ENCODE measurements around the gene LEF1. TPM values are rescaled to one million over a fixed set of nuclear protein-coding genes. Genes with fewer than 3 reads are reported as not detected.

Gene LEF1
- total and polyA plus RNA-seq, 9 of the 15 experiments (the other 6 are each of a cell fraction or from before 2014, with no cell fraction given), result 15.1 to 81.1 (median 29.7) TPM

DNA sequence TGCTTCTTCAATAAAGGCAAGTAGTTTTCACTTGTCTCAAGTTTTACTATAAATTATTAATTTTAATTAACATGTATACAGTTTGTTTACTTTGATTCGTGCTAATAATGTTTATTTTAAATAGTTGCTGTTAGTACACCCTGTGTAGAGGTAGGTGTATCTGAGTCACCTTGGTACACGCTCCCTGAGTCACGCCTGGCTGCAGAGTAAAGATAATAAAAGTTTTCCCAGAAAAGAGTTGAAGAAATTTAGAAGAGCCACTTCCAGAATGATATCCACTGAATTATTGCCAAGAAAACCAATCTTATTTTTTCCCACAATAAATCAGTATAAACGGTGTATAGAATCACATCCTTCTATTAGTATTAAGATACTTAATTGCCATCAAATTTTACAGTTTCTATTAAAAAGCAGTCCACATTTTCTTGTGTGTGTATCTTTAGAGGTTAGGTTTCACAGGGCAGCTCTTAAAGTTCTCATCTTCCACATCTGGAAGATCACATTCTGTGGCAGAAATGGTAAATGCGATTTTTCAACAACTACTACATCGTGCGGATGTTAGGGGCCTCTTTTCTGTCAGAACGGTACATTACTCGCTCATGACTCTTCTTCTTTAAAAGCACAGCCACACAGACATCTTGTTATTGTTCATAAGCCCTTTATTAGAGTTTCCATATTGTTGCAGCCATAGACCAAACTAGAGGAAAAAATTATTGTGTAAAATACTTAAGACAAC lies 123.6 kb downstream of the LEF1 start (continued):
- TF ChIP-seq ZNF175 (CRISPR knock-in tag; IDR thresholded peaks at IDR 0.05; ENCODE audit: low read depth) (no peak), ZSCAN29 (IDR thresholded peaks at IDR 0.05) (no peak), KLF1 (tag; IDR thresholded peaks at IDR 0.05) (no peak), ZNF23 (CRISPR knock-in tag; IDR thresholded peaks at IDR 0.05) (no peak), HMGN3 (IDR thresholded peaks at IDR 0.05; ENCODE audit: borderline replicate concordance, extremely low read depth, insufficient read length, low read depth, low read length) (no peak), ZNF583 (CRISPR knock-in tag; IDR thresholded peaks at IDR 0.05) (no peak), POLR2AphosphoS5 (IDR thresholded peaks at IDR 0.05; ENCODE audit: control insufficient read depth, insufficient read depth, low read depth, low read length) (peak; percentile 56; the same call in 1 of the 2 replicates), SIRT6 (IDR thresholded peaks at IDR 0.05; ENCODE audit: low read depth, low read length) (no peak), EWSR1 (IDR thresholded peaks at IDR 0.05; ENCODE audit: borderline replicate concordance, low read depth, partially characterized antibody) (no peak), SLC30A9 (CRISPR knock-in tag; IDR thresholded peaks at IDR 0.05) (no peak), CREM (IDR thresholded peaks at IDR 0.05; ENCODE audit: low read depth) (no peak), RCOR1 (IDR thresholded peaks at IDR 0.05; ENCODE audit: borderline replicate concordance in 1 of 2, low read depth in 2 of 2, low read length in 2 of 2) (peak in 1 of 2 experiments; percentile 28; a peak in 1 of 4 replicates), SRSF9 (IDR thresholded peaks at IDR 0.05; ENCODE audit: borderline replicate concordance, low read depth, low read length) (no peak), BDP1 (IDR thresholded peaks at IDR 0.05; ENCODE audit: insufficient read depth, insufficient read length) (no peak), NCOR1 (IDR thresholded peaks at IDR 0.05) (peak; percentile 53; the same call in 1 of the 2 replicates), PPARD (CRISPR knock-in tag; IDR thresholded peaks at IDR 0.05) (no peak), NR2C2 (CRISPR knock-in tag; IDR thresholded peaks at IDR 0.05) (no peak), NR2C2 (tag; IDR thresholded peaks at IDR 0.05) (no peak)
- TF ChIP-seq, protein P1, sequence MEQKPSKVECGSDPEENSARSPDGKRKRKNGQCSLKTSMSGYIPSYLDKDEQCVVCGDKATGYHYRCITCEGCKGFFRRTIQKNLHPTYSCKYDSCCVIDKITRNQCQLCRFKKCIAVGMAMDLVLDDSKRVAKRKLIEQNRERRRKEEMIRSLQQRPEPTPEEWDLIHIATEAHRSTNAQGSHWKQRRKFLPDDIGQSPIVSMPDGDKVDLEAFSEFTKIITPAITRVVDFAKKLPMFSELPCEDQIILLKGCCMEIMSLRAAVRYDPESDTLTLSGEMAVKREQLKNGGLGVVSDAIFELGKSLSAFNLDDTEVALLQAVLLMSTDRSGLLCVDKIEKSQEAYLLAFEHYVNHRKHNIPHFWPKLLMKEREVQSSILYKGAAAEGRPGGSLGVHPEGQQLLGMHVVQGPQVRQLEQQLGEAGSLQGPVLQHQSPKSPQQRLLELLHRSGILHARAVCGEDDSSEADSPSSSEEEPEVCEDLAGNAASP (IDR thresholded peaks at IDR 0.05), result no peak
- TF ChIP-seq, protein P2, sequence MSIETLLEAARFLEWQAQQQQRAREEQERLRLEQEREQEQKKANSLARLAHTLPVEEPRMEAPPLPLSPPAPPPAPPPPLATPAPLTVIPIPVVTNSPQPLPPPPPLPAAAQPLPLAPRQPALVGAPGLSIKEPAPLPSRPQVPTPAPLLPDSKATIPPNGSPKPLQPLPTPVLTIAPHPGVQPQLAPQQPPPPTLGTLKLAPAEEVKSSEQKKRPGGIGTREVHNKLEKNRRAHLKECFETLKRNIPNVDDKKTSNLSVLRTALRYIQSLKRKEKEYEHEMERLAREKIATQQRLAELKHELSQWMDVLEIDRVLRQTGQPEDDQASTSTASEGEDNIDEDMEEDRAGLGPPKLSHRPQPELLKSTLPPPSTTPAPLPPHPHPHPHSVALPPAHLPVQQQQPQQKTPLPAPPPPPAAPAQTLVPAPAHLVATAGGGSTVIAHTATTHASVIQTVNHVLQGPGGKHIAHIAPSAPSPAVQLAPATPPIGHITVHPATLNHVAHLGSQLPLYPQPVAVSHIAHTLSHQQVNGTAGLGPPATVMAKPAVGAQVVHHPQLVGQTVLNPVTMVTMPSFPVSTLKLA (conservative IDR thresholded peaks at IDR 0.05), result 0 out of 4 replicates have a peak, but pooled peaks of 1 of the 2 experiments have one; percentile 20
- TF ChIP-seq, protein P3, sequence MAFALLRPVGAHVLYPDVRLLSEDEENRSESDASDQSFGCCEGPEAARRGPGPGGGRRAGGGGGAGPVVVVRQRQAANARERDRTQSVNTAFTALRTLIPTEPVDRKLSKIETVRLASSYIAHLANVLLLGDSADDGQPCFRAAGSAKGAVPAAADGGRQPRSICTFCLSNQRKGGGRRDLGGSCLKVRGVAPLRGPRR (CRISPR knock-in tag; IDR thresholded peaks at IDR 0.05), result no peak
- TF ChIP-seq, protein P4, sequence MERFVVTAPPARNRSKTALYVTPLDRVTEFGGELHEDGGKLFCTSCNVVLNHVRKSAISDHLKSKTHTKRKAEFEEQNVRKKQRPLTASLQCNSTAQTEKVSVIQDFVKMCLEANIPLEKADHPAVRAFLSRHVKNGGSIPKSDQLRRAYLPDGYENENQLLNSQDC (CRISPR knock-in tag; IDR thresholded peaks at IDR 0.05), result no peak
- TF ChIP-seq, protein P5, sequence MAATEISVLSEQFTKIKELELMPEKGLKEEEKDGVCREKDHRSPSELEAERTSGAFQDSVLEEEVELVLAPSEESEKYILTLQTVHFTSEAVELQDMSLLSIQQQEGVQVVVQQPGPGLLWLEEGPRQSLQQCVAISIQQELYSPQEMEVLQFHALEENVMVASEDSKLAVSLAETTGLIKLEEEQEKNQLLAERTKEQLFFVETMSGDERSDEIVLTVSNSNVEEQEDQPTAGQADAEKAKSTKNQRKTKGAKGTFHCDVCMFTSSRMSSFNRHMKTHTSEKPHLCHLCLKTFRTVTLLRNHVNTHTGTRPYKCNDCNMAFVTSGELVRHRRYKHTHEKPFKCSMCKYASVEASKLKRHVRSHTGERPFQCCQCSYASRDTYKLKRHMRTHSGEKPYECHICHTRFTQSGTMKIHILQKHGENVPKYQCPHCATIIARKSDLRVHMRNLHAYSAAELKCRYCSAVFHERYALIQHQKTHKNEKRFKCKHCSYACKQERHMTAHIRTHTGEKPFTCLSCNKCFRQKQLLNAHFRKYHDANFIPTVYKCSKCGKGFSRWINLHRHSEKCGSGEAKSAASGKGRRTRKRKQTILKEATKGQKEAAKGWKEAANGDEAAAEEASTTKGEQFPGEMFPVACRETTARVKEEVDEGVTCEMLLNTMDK (IDR thresholded peaks at IDR 0.05; ENCODE audit: borderline replicate concordance, insufficient read depth, low read depth, low read length, poor library complexity, severe bottlenecking), result no peak

All from K562 (cell line).